ENCODE results near the gene RFC4. TPM values are rescaled to one million over a fixed set of nuclear protein-coding genes. Genes with fewer than 3 reads are reported as not detected.

Gene RFC4
- total RNA-seq, 5 donors from 2014 or later (not counting 1 experiment from before 2014, with no cell fraction given), result 13.4 to 21.0 (median 19.2) TPM

GRCh38 chr3:186826410-186826975 is 20.2 kb upstream of the RFC4 start:
- CTCF ChIA-PET, result interaction anchor here in 1 of 2 donors (0.9 to 2.0 kb wide), 3 partner anchors 210 to 883 kb away, joined by 3 to 10 read pairs (median 5); no protein-coding TSS in a partner anchor
- H3K27ac Mint-ChIP-seq, result no peak overlapping the region
- H3K9me3 Mint-ChIP-seq, result no peaks in the 10 kb centered on the region
- Histone ChIP-seq H3K27me3 (replicated peaks in 1 of 2; ENCODE audit: control insufficient read depth in 2 of 2, extremely low read depth in 1 of 2, insufficient read depth in 2 of 2, low read length in 1 of 2) (peaks cover 11 to 53% of the 10 kb centered on the region in 2 experiments), H3K36me3 (ENCODE audit: control insufficient read depth in 2 of 2, extremely low read depth in 1 of 2, insufficient read depth in 1 of 2, low read length in 1 of 2) (no peaks in the 10 kb centered on the region), H3K4me3 (ENCODE audit: control insufficient read depth in 1 of 2, extremely low read depth in 1 of 2, low read length in 1 of 2) (peak overlapping the region; percentile 15 to 57), H3K4me1 (ENCODE audit: control insufficient read depth in 1 of 2, extremely low read depth in 1 of 2, insufficient read depth in 2 of 2, low read length in 2 of 2) (peaks cover 5 to 30% of the 10 kb centered on the region in 2 experiments), H3K9me3 (no peaks in the 10 kb centered on the region), H3K27ac (ENCODE audit: low read length) (no peak overlapping the region)
- ATAC-seq (replicated peaks in 1 of 4), result peak in 2 of 4 experiments; percentile 6 to 11
- H3K36me3 Mint-ChIP-seq, result no peaks in the 10 kb centered on the region
- whole genome bisulfite sequencing (ENCODE audit: insufficient coverage), result 8% methylated on average over 9 of the region's 14 CpGs
- peaks cover 43 to 50% of the 10 kb centered on the region in 2 donors for H3K27me3 Mint-ChIP-seq
- H3K4me3 Mint-ChIP-seq, result peak overlapping the region; percentile 39 to 73 (median 67)
- DNase-seq, result peak in 2 of 35 experiments; percentile 9 to 18
- POLR2A ChIA-PET, result interaction anchor here in 1 of 2 donors (0.5 to 0.6 kb wide), 2 partner anchors 139 to 917 kb away, joined by 3 to 7 read pairs; no protein-coding TSS in a partner anchor
- H3K4me1 Mint-ChIP-seq, result peaks cover 15 to 24% (median 22%) of the 10 kb centered on the region in 3 donors

DNA sequence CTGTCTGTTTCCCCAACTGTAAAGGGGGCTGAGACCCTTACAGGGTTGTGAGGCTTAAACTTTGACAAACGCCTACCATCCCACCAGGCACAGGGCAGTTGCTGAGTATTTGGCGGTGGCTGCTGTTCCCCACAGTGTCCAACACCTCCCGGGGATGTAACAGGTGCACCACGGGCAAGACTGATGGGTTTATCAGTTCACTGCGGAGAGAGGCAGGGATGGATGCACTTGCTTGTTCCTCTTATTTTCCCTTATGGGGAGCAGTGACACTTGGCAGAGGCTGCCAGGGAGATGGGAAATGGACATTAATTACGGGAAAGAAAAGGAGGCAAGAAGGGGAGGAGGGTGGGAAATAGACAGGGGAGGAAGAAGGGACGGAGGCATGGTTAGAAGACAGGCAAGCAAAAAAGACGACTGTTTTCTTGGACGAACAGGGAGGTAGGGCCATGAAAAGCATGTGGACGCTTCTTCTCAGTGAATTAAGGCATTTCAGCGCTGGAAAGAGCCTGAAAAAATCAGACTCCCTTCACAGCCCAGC is 19.7 kb upstream of the RFC4 start:
- no peak overlapping the region for H3K27ac Mint-ChIP-seq
- Histone ChIP-seq H3K36me3 (ENCODE audit: control insufficient read depth in 2 of 2, extremely low read depth in 1 of 2, insufficient read depth in 1 of 2, low read length in 1 of 2) (no peaks in the 10 kb centered on the region), H3K27me3 (replicated peaks in 1 of 2; ENCODE audit: control insufficient read depth in 2 of 2, extremely low read depth in 1 of 2, insufficient read depth in 2 of 2, low read length in 1 of 2) (peaks cover 11 to 48% of the 10 kb centered on the region in 2 experiments), H3K27ac (ENCODE audit: low read length) (no peak overlapping the region), H3K9me3 (no peaks in the 10 kb centered on the region), H3K4me3 (ENCODE audit: control insufficient read depth in 1 of 2, extremely low read depth in 1 of 2, low read length in 1 of 2) (no peak overlapping the region), H3K4me1 (ENCODE audit: control insufficient read depth in 1 of 2, extremely low read depth in 1 of 2, insufficient read depth in 2 of 2, low read length in 2 of 2) (peaks cover 5 to 30% of the 10 kb centered on the region in 2 experiments)
- WGBS (ENCODE audit: insufficient coverage), result 62% methylated on average over 8 of the region's 11 CpGs
- H3K36me3 Mint-ChIP-seq, result no peaks in the 10 kb centered on the region
- no peaks in the 10 kb centered on the region for H3K9me3 Mint-ChIP-seq
- DNase-seq, result peak in 1 of 35 experiments; percentile 24
- peaks cover 41 to 47% of the 10 kb centered on the region in 2 donors for H3K27me3 Mint-ChIP-seq
- ChIA-PET CTCF (interaction anchor here in 1 of 2 donors (0.6 to 2.0 kb wide), 2 partner anchors 209 to 216 kb away, joined by 3 to 10 read pairs; no protein-coding TSS in a partner anchor), POLR2A (no interaction called here)
- H3K4me1 Mint-ChIP-seq, result peaks cover 15 to 24% (median 22%) of the 10 kb centered on the region in 3 donors
- H3K4me3 Mint-ChIP-seq, result peak overlapping the region; percentile 39 to 73 (median 67)
- ATAC-seq (replicated peaks in 1 of 4), result no peak

GRCh38 chr3:186825294-186825821 is 19.1 kb upstream of the RFC4 start:
- no peak overlapping the region for H3K27ac Mint-ChIP-seq
- H3K4me3 Mint-ChIP-seq, result peak overlapping the region in 2 of 3 donors; percentile 67 to 73
- H3K9me3 ChIP-seq, result no peaks in the 10 kb centered on the region
- H3K27me3 Mint-ChIP-seq, result peaks cover 36 to 41% of the 10 kb centered on the region in 2 donors
- ChIA-PET CTCF (interaction anchor here (0.5 to 0.9 kb wide), 3 partner anchors 18 to 215 kb away, joined by 3 to 4 read pairs (median 3); no protein-coding TSS in a partner anchor), POLR2A (no interaction called here)
- H3K36me3 ChIP-seq (ENCODE audit: control insufficient read depth in 2 of 2, extremely low read depth in 1 of 2, insufficient read depth in 1 of 2, low read length in 1 of 2), result no peaks in the 10 kb centered on the region
- no peaks in the 10 kb centered on the region for H3K36me3 Mint-ChIP-seq
- H3K9me3 Mint-ChIP-seq, result no peaks in the 10 kb centered on the region
- ATAC-seq (replicated peaks in 1 of 4), result peak in 2 of 4 experiments; percentile 15 to 25
- 30% methylated on average over 23 of the region's 23 CpGs for WGBS (ENCODE audit: insufficient coverage)
- H3K4me3 ChIP-seq (ENCODE audit: control insufficient read depth in 1 of 2, extremely low read depth in 1 of 2, low read length in 1 of 2), result no peak overlapping the region
- H3K27ac ChIP-seq (ENCODE audit: low read length), result no peak overlapping the region
- H3K4me1 ChIP-seq (ENCODE audit: control insufficient read depth in 1 of 2, extremely low read depth in 1 of 2, insufficient read depth in 2 of 2, low read length in 2 of 2), result peaks cover 5 to 30% of the 10 kb centered on the region in 2 experiments
- peak in 8 of 35 experiments; percentile 9 to 34 (median 16) for DNase-seq
- peaks cover 11 to 45% of the 10 kb centered on the region in 2 experiments for H3K27me3 ChIP-seq (replicated peaks in 1 of 2; ENCODE audit: control insufficient read depth in 2 of 2, extremely low read depth in 1 of 2, insufficient read depth in 2 of 2, low read length in 1 of 2)
- H3K4me1 Mint-ChIP-seq, result peaks cover 15 to 24% (median 22%) of the 10 kb centered on the region in 3 donors

GRCh38 chr3:186824430-186825139 is 18.3 kb upstream of the RFC4 start:
- H3K27me3 ChIP-seq (replicated peaks in 1 of 2; ENCODE audit: control insufficient read depth in 2 of 2, extremely low read depth in 1 of 2, insufficient read depth in 2 of 2, low read length in 1 of 2), result peaks cover 3 to 38% of the 10 kb centered on the region in 2 experiments
- no peak overlapping the region for H3K27ac Mint-ChIP-seq
- H3K36me3 ChIP-seq (ENCODE audit: control insufficient read depth in 2 of 2, extremely low read depth in 1 of 2, insufficient read depth in 1 of 2, low read length in 1 of 2), result no peaks in the 10 kb centered on the region
- no peak for ATAC-seq (replicated peaks in 1 of 4)
- no peaks in the 10 kb centered on the region for H3K9me3 Mint-ChIP-seq
- no peaks in the 10 kb centered on the region for H3K9me3 ChIP-seq
- peaks cover 5 to 30% of the 10 kb centered on the region in 2 experiments for H3K4me1 ChIP-seq (ENCODE audit: control insufficient read depth in 1 of 2, extremely low read depth in 1 of 2, insufficient read depth in 2 of 2, low read length in 2 of 2)
- peaks cover 28 to 33% of the 10 kb centered on the region in 2 donors for H3K27me3 Mint-ChIP-seq
- no peak for DNase-seq
- no peak overlapping the region for H3K27ac ChIP-seq (ENCODE audit: low read length)
- no peaks in the 10 kb centered on the region for H3K36me3 Mint-ChIP-seq
- ChIA-PET CTCF (interaction anchor here (0.5 to 1.3 kb wide), 4 partner anchors 19 to 289 kb away, joined by 3 to 4 read pairs (median 4); no protein-coding TSS in a partner anchor), POLR2A (interaction anchor here in 1 of 2 donors (0.7 kb wide), 1 partner anchor 275 kb away, joined by 4 read pairs; no protein-coding TSS in a partner anchor)
- peaks cover 15 to 24% (median 22%) of the 10 kb centered on the region in 3 donors for H3K4me1 Mint-ChIP-seq
- H3K4me3 Mint-ChIP-seq, result no peak overlapping the region
- 78% methylated on average over 15 of the region's 18 CpGs for WGBS (ENCODE audit: insufficient coverage)
- H3K4me3 ChIP-seq (ENCODE audit: control insufficient read depth in 1 of 2, extremely low read depth in 1 of 2, low read length in 1 of 2), result no peak overlapping the region

DNA sequence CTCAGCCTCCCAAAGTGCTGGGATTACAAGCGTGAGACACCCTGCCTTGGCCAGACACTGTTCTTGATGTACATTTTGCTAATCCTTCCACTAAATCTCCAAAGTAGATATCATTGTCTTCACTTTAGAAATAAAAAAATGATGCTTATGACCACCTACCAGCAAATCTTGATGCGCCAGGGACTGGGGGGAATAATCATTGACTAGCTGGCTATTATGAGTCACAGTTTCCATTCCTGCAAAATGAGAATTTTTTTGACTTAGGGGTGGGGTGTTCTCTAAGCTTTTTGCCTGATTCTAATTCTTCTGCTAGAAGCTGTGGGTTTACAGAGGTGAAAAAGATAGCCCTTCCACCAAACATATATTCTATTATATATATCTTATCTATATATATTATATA is 17.1 kb upstream of the RFC4 start:
- Histone ChIP-seq H3K36me3 (ENCODE audit: control insufficient read depth in 2 of 2, extremely low read depth in 1 of 2, insufficient read depth in 1 of 2, low read length in 1 of 2) (no peaks in the 10 kb centered on the region), H3K9me3 (no peaks in the 10 kb centered on the region), H3K27ac (ENCODE audit: low read length) (no peak overlapping the region), H3K4me3 (ENCODE audit: control insufficient read depth in 1 of 2, extremely low read depth in 1 of 2, low read length in 1 of 2) (no peak overlapping the region), H3K27me3 (replicated peaks in 1 of 2; ENCODE audit: control insufficient read depth in 2 of 2, extremely low read depth in 1 of 2, insufficient read depth in 2 of 2, low read length in 1 of 2) (peaks cover 2 to 36% of the 10 kb centered on the region in 2 experiments), H3K4me1 (ENCODE audit: control insufficient read depth in 1 of 2, extremely low read depth in 1 of 2, insufficient read depth in 2 of 2, low read length in 2 of 2) (peaks cover 4 to 29% of the 10 kb centered on the region in 2 experiments)
- H3K4me3 Mint-ChIP-seq, result no peak overlapping the region
- H3K4me1 Mint-ChIP-seq, result peaks cover 14 to 22% (median 19%) of the 10 kb centered on the region in 3 donors
- ChIA-PET CTCF (interaction anchor here (0.6 to 2.9 kb wide), 4 partner anchors 206 to 573 kb away, joined by 3 to 8 read pairs (median 4); no protein-coding TSS in a partner anchor), POLR2A (interaction anchor here in 1 of 2 donors (0.7 kb wide), 1 partner anchor 826 kb away, joined by 3 read pairs; no protein-coding TSS in a partner anchor)
- no peaks in the 10 kb centered on the region for H3K36me3 Mint-ChIP-seq
- peaks cover 21 to 27% of the 10 kb centered on the region in 2 donors for H3K27me3 Mint-ChIP-seq
- H3K9me3 Mint-ChIP-seq, result no peaks in the 10 kb centered on the region
- DNase-seq (no peak), ATAC-seq (replicated peaks in 1 of 4) (no peak)
- no CpG with 5 or more reads among the region's 2 CpGs for WGBS (ENCODE audit: insufficient coverage)
- no peak overlapping the region for H3K27ac Mint-ChIP-seq

Data from T-cell (primary cell).